Natural killer cell treated with Interleukin-12 subunit alpha and Interleukin-12 subunit beta and Interleukin-15 and Interleukin-18, amount 100 ng/mL, for 72 hours (primary cell): ENCODE results near the gene FBRSL1. TPM values are rescaled to one million over a fixed set of nuclear protein-coding genes. Genes with fewer than 3 reads are reported as not detected.

Experiments used
- ATAC-seq, 2 donors: fragments of 150-1000 bp; cut with Tn5 transposase in 1 of 2; sonication (Bioruptor Pico), chemical (Tn5 transposase) in 1 of 2; 2 replicates each; pipeline ENCODE4 v1.10.0; 2021
- DNase-seq: peaks from one replicate; pipeline ENCODE4 v3.0.0; 2022; ENCODE audit warnings: low spot score
- H3K27ac Mint-ChIP-seq, 2 donors: 1 replicate in 1 of 2; 2 replicates in 1 of 2; pipeline ENCODE4 v1.8.0; 2022; ENCODE audit warnings: mixed read lengths in 2 of 2, mild to moderate bottlenecking in 1 of 2, moderate library complexity in 1 of 2
- H3K27me3 Mint-ChIP-seq, 2 donors: 1 replicate in 1 of 2; 2 replicates in 1 of 2; pipeline ENCODE4 v1.8.0; 2022; ENCODE audit warnings: mixed read lengths in 2 of 2
- H3K36me3 Mint-ChIP-seq: one replicate; pipeline ENCODE4 v1.8.0; 2022; ENCODE audit warnings: mixed read lengths
- H3K4me1 Mint-ChIP-seq, 2 donors: 1 replicate in 1 of 2; 2 replicates in 1 of 2; pipeline ENCODE4 v1.8.0; 2022; ENCODE audit warnings: low read depth in 2 of 2, mixed read lengths in 2 of 2, mild to moderate bottlenecking in 1 of 2
- H3K4me3 Mint-ChIP-seq: one replicate; pipeline ENCODE4 v1.8.0; 2022; ENCODE audit warnings: mixed read lengths
- H3K9me3 Mint-ChIP-seq: 2 replicates; pipeline ENCODE4 v1.8.0; 2022; ENCODE audit warnings: mixed read lengths
- total RNA-seq, 2 donors: library from RNA; stranded (reverse); gene quantifications; one replicate each; pipeline ENCODE4 v1.2.3, GENCODE V29; 2022

FBRSL1 gene
- total RNA-seq, 2 donors from 2014 or later, result 38.0 to 91.5 TPM

DNA sequence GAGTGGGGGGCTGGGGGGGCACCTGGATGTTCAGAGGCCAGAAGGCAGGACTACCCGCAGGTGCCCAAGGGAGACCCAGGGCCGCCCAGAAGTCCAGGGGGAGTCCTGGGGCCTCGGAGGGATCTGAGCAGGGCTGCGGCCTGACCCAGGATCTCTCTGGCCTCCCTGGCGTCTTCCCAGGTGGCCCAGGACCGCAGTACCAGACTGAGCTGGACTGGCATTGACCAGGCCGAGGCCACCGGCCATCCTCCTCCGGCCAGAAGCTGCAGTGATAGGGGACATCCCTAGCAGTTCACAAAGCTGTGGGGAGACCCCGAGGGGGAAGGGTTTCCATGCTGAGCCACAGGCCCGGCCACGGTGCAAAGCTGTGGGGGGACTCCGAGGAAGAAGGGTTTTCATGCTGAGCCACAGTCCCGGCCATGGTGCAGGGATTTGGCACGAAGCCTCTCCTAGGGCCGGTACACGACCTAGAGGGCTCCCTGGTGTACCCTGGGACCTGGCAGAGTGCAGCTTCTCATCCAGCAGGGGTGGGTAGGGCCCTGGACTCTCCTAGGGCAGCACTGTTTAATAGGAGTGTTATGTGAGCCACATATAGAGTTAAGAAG, 24.4 kb downstream of the FBRSL1 start:
- H3K4me1 Mint-ChIP-seq, result peaks cover 12 to 16% of the 10 kb centered on the region in 2 donors
- DNase-seq (no peak), ATAC-seq (no peak)
- H3K4me3 Mint-ChIP-seq, result no peak overlapping the region
- H3K36me3 Mint-ChIP-seq, result peaks cover 13% of the 10 kb centered on the region
- H3K27me3 Mint-ChIP-seq, result no peaks in the 10 kb centered on the region
- peaks cover 9% of the 10 kb centered on the region for H3K9me3 Mint-ChIP-seq
- no peak overlapping the region for H3K27ac Mint-ChIP-seq

DNA sequence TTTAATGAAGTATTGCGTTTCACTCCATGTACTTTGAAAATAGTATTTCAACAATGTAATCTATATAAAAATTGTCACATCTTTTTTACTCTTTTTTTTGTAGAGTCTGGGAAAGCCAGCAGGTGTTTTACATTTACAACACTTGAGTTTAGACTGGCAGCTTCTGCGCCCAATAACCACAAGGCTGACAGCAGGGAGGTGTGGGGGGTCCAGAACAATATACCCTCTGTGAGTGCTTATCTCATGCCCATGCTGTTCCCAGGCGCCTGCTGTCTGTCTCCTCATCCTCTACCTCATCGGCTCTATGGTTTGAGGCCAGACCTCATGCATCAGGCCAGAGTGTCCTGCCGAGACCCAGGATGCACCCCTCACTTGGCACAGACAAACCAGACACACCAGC, 24.9 kb downstream of the FBRSL1 start:
- Mint-ChIP-seq H3K36me3 (peaks cover 13% of the 10 kb centered on the region), H3K4me1 (peaks cover 12 to 16% of the 10 kb centered on the region in 2 donors), H3K9me3 (peaks cover 9% of the 10 kb centered on the region), H3K27me3 (no peaks in the 10 kb centered on the region), H3K27ac (no peak overlapping the region), H3K4me3 (no peak overlapping the region)
- DNase-seq, result no peak
- no peak for ATAC-seq

DNA sequence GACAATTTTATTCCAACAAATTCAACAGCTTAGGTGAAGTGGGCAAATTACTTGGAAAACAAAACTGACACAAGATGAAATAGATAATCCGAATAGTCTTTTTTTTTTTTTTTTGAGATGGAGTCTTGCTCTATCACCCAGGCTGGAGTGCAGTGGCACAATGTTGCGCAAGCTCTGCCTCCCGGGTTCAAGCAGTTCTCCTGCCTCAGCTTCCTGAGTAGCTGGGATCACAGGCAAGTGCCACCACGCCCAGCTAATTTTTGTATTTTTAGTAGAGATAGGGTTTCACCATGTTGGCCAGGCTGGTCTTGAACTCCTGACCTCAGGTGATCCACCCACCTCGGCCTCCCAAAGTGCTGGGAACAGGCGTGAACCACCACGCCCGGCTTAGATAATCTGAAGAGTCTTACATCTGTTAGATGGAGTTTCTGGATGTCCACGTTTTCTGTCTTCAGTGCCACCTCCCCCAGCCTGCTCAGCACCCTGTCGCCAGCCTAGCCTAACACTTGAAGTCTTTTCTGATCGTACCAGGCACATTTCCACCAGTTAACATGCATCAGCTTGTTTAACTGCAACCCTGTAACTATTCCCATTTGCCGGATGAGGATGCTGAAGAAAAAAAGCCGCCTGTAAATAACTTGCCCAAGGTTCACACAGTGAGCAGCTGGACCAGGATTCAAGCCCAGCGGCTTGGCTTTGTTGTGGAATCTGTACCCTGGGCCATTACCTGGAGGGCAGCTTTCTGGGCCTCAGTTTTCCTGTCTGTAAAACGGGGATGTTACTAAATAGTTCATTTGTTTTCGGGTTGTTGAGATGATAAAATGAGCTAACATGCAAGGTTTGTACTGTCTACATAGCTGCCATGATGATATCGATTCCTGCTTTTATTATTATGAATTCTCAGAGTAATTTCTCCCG, 26.4 kb downstream of the FBRSL1 start:
- no peaks in the 10 kb centered on the region for H3K27me3 Mint-ChIP-seq
- DNase-seq (no peak), ATAC-seq (no peak)
- peaks cover 9% of the 10 kb centered on the region for H3K9me3 Mint-ChIP-seq
- no peak overlapping the region for H3K4me3 Mint-ChIP-seq
- H3K27ac Mint-ChIP-seq, result no peak overlapping the region
- H3K4me1 Mint-ChIP-seq, result peaks cover 12 to 19% of the 10 kb centered on the region in 2 donors
- H3K36me3 Mint-ChIP-seq, result peaks cover 13% of the 10 kb centered on the region

DNA sequence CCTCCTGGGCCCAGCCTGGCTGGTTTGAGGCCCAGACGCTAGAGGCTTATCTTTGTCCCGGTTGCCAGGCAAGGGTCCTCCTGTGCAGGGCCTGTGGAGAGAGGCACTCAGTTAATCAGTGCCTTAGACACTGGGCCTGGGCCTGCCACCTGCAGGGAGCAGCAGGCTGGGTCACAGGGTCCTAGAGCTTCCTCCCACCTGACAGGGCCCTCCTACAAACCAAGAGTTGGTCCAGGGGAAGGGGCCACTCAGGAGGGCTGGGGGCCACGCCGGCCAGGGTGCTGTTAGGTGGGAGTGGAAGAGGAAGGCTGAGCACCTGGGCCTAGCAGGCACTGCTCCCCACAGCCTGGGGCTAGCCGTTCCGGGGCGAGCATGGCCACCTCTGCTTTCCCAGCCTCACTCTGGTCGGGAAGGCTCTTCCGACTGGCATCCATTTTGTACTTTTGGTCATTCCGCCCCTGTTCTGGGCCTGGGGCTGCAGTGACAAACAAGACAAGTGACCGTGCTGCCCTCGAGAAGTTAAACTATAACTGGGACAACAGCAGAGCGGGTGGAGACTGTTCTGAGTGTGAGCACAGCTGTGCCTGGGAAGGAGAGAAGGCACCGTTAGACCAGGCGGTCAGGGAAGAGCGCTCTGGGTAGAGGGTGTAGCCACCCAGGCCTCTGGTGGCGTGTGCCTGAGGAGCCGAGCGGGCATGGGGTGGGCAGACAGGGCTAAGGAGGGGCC, 27.2 kb downstream of the FBRSL1 start:
- no peak for ATAC-seq
- no peaks in the 10 kb centered on the region for H3K27me3 Mint-ChIP-seq
- no peak overlapping the region for H3K4me3 Mint-ChIP-seq
- H3K27ac Mint-ChIP-seq, result no peak overlapping the region
- no peak for DNase-seq
- H3K36me3 Mint-ChIP-seq, result peaks cover 13% of the 10 kb centered on the region
- peaks cover 12 to 19% of the 10 kb centered on the region in 2 donors for H3K4me1 Mint-ChIP-seq
- peaks cover 9% of the 10 kb centered on the region for H3K9me3 Mint-ChIP-seq

DNA sequence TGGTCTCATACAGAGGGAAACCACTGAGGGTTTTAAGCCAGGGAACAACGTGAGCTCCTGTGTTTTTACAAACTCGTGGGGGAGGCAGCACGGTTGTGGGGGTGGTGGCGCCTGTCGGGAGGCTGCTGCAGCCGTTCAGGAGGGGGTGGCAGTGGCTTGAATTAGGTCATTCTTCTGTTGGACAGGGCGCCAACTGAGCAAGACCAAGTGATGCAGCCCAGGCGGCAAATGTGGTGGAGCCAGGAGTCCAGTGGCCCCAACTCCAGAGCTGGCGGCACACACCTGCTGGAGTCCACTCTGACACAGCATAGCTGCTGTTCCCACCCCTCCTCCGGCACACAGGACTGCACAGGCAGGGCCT, 27.8 kb downstream of the FBRSL1 start:
- peaks cover 13% of the 10 kb centered on the region for H3K36me3 Mint-ChIP-seq
- no peak overlapping the region for H3K27ac Mint-ChIP-seq
- H3K4me3 Mint-ChIP-seq, result no peak overlapping the region
- H3K9me3 Mint-ChIP-seq, result peaks cover 9% of the 10 kb centered on the region
- peaks cover 12 to 19% of the 10 kb centered on the region in 2 donors for H3K4me1 Mint-ChIP-seq
- DNase-seq (no peak), ATAC-seq (no peak)
- no peaks in the 10 kb centered on the region for H3K27me3 Mint-ChIP-seq

DNA sequence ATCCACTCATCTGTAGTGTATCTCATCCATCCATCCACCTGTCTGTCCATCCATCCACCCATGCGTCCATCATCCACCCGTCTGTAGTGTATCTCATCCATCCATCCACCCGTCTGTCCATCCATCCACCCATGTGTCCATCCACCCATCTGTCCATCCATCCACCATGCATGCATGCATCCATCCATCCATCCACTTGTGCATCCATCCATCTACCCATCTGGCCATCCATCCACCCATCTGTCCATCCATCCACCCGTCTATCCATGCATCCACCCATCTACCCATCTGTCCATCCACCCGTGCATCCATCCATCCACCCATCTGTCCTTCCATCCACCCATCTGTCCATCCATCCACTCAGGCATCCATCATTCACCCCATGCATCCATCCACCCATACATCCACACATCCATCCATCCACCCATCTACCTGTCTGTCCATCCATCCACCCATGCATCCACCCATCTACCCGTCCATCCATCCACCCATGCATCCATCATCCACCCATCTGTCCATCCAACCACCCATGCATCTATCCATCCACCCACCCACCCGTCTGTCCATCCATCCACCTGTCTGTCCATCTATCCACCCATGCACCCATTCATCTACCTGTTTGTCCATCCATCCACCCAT, 28.5 kb downstream of the FBRSL1 start:
- Mint-ChIP-seq H3K4me1 (peaks cover 12 to 14% of the 10 kb centered on the region in 2 donors), H3K36me3 (peaks cover 13% of the 10 kb centered on the region), H3K27ac (no peak overlapping the region), H3K4me3 (no peak overlapping the region), H3K27me3 (no peaks in the 10 kb centered on the region), H3K9me3 (peaks cover 9% of the 10 kb centered on the region)
- no peak for DNase-seq
- no peak for ATAC-seq

DNA sequence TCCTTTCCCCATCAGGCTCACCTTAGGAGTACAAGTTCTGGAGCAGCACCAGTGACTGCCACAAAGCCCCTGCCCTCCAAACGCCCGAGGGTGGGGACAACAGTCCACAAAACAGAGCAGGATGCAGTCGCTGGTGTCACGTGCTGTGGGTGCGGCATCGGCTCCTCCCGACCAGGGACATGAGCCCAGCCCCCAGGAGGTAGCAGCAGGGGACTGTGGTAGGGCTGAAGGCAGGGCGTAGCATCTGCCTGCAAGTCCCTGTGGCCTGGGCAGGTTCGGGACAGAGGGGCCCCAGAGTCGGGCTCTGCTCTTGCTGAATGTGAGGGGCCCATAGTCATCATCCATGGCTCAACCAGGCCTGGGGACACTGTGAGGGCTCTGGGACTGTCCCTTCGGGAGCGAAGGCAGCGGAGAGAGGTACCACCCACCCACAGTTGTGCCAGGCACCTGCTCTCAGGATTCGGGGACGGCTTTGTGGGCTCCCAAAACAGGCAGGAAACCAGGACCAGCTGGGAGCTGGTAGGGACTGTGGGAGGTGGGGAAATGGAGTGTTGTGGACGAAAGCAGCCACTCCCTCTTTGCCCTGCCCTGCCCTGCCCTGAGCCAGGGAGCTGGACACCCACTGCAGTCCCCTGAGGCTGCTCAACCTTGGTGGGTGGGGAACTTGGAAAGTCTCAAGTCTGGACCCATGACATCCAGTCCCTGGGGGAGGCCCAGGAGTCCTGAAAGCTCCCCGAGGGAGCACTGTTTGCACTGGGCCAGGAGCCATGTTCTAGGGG, 30.7 kb downstream of the FBRSL1 start:
- Mint-ChIP-seq H3K27me3 (no peaks in the 10 kb centered on the region), H3K4me3 (no peak overlapping the region), H3K36me3 (peaks cover 13% of the 10 kb centered on the region), H3K9me3 (peaks cover 9% of the 10 kb centered on the region), H3K4me1 (peaks cover 12 to 17% of the 10 kb centered on the region in 2 donors), H3K27ac (no peak overlapping the region)
- ATAC-seq (no peak), DNase-seq (no peak)

DNA sequence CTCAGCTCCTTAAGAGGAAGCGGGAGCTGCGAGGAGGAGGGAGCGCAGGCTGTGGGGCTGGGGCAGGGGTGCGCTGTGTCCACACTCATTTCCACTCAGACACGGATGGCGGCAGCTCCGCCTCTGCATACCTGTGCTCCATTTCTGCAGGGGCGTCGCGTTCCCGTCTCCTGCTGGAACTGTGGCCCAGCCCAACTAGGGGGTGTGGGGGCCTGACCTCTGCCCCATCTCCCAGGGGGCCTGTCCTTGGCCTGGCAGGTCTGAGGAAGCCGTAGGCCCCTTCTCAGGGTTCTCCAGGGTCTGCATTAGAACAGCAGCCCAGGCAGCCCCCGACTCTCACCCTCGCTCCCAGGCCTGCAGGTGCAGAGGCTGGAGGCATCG, 31.2 kb downstream of the FBRSL1 start:
- H3K27me3 Mint-ChIP-seq, result no peaks in the 10 kb centered on the region
- H3K36me3 Mint-ChIP-seq, result peaks cover 13% of the 10 kb centered on the region
- peaks cover 9% of the 10 kb centered on the region for H3K9me3 Mint-ChIP-seq
- H3K4me1 Mint-ChIP-seq, result peaks cover 12 to 17% of the 10 kb centered on the region in 2 donors
- DNase-seq (no peak), ATAC-seq (no peak)
- H3K4me3 Mint-ChIP-seq, result no peak overlapping the region
- H3K27ac Mint-ChIP-seq, result no peak overlapping the region

DNA sequence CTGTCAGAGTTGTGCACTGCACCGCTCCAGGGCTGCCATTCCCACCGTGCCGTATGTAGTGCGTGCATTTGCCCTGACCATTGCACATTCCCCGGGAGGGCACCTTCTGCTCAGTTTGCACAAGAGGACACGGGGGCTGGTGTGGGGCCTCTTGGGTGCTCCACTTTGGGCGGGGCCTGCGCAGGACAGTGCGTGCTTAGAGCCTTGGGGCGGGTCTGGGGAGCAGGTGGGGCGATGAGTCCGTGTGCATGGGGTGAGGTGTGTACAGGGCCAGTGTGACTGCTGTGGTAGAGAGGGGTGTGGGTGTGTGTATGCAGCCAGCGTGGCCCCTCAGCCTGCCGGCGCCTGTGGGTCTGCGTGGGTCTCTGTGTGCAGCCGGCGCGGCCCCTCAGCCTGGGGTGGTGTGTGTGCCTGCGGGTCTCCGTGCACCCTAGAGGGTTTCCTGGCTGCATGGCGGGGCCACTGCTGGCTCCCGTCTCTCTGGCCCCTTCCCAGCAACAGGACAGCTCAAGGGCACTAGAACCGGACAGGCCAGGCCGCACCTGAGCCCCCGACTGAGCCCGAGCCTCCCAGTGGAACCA, 31.9 kb downstream of the FBRSL1 start:
- peaks cover 9% of the 10 kb centered on the region for H3K9me3 Mint-ChIP-seq

DNA sequence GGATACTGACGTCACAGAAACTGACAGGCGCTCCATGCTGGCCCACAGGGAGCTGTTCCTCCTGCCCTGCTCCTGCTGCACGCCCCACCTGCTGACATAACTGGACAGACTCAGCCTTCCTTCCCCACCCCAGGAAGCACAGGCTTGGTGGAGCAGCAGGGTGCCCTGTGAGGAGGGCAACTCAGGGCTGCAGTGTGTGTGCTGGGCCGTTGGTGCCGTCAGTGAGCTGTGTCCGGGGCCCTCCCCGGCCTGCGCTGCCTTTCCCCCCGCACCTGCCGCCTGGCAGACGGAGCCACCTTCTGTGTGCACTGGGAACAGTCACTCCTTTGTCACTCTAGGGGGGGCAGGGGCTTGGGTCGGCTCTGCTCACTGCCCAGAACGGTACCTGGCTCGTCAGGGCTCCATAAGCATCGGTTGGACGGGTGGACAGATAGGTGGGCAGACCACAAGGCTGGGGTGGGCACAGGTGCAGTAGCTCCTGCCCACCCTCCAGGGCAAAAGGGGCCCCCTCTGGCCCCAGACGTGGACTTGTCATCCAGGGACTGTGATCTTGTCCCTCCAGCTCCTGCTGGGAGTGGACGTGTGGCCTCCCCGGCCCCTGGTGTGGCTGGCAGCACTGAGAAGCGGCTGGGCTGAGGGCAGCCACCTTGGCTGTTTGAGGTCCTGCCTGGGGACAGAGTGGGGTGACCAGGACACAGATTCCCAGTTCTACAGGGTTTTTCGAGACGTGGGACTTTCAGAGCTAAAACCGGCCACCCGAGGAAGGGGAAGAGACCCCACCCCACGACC, 32.8 kb downstream of the FBRSL1 start:
- Mint-ChIP-seq H3K9me3 (peaks cover 9% of the 10 kb centered on the region), H3K27me3 (no peaks in the 10 kb centered on the region), H3K4me1 (peaks cover 12 to 17% of the 10 kb centered on the region in 2 donors), H3K27ac (no peak overlapping the region), H3K36me3 (peaks cover 13% of the 10 kb centered on the region), H3K4me3 (no peak overlapping the region)
- DNase-seq (no peak), ATAC-seq (no peak)

More for the DNA sequence above, 31.9 kb downstream of the FBRSL1 start:
- Mint-ChIP-seq H3K27ac (no peak overlapping the region), H3K4me1 (peaks cover 12 to 17% of the 10 kb centered on the region in 2 donors), H3K36me3 (peaks cover 13% of the 10 kb centered on the region), H3K27me3 (no peaks in the 10 kb centered on the region), H3K4me3 (no peak overlapping the region)
- ATAC-seq, result peak in 1 of 2 donors; percentile 8
- DNase-seq, result no peak

DNA sequence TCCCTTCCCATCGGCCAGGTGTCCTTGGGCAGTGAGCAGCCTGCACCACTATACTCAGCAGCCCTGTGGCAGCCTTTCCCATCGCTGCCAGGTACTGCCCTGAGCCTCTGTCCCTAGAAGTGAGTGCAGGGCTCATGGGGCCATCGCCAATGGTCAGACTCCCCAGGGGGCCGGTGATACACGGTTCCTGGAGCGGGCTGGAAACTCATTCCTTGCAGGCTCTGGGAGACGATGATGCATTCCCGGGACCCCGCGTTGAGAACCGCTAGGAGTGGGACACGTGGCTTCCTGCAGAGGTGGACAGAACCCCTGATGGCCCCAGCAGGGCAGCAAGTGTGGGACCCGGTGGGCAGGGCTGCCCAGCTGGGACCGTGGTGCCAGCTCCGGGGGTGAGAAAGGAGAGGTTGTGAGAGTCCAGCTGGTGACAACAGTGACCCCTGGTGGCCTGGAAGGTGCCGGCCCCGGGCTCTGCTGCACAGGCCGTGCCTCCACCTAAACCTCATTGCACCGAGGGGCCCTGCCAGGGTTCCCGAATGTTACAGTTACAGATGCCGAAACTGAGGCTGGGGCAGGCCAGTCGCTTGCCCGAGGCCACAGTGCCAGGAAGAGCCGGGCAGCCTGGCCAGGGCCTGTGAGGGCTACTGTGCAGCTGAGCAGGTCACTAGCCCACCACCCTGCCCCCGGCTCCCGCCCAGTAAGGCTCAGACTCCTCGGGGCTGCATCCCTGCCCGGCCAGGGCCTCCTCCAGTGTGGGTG, 33.8 kb downstream of the FBRSL1 start:
- ATAC-seq (peak; percentile 58 to 76), DNase-seq (peak; percentile 76)
- peaks cover 3 to 9% of the 10 kb centered on the region in 2 donors for H3K4me1 Mint-ChIP-seq
- H3K27me3 Mint-ChIP-seq, result no peaks in the 10 kb centered on the region
- H3K4me3 Mint-ChIP-seq, result no peak overlapping the region
- H3K27ac Mint-ChIP-seq, result no peak overlapping the region
- peaks cover 4% of the 10 kb centered on the region for H3K36me3 Mint-ChIP-seq
- peaks cover under 1% of the 10 kb centered on the region for H3K9me3 Mint-ChIP-seq

DNA sequence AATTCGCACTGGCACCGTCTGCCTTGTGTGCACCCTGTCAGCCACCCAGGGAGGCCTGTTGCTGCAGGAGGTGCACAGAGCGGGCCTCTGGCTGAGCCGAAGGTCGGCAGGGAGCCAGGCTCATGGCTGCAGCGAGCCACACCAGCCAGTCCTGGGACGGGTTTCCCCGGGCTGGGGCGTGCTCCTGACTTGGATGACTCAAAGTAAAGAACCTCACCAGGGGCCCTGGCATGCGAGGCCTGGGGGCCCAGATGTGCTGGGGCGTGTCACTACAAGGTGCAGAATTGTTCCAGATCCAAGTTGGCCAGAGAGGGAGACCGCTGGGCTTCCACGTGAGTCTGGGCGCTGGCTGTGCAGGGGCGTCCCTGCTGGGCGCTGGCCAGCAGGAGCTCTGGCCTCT, 34.5 kb downstream of the FBRSL1 start:
- no peaks in the 10 kb centered on the region for H3K9me3 Mint-ChIP-seq
- no peaks in the 10 kb centered on the region for H3K27me3 Mint-ChIP-seq
- H3K27ac Mint-ChIP-seq, result no peak overlapping the region
- H3K4me1 Mint-ChIP-seq, result peaks cover 0 to 7% of the 10 kb centered on the region in 2 donors
- DNase-seq, result no peak
- no peak for ATAC-seq
- H3K4me3 Mint-ChIP-seq, result no peak overlapping the region
- H3K36me3 Mint-ChIP-seq, result no peaks in the 10 kb centered on the region
